Ectodermal cell (in vitro differentiated cells): ENCODE measurements around the gene RGS21.

Source experiments
- H3K27ac ChIP-seq: 2 replicates; pipeline ENCODE4 v1.7.0; 2013; ENCODE audit warnings: mild to moderate bottlenecking, low read depth, low read length; ENCODE audit not compliant: insufficient read depth, poor library complexity, severe bottlenecking
- H3K27me3 ChIP-seq: 2 replicates; pipeline ENCODE4 v1.7.0; 2013; ENCODE audit warnings: mild to moderate bottlenecking, low read length; ENCODE audit not compliant: insufficient read depth, control insufficient read depth, poor library complexity, severe bottlenecking
- H3K36me3 ChIP-seq: one replicate; pipeline ENCODE4 v1.7.0; 2013; ENCODE audit warnings: low read length; ENCODE audit not compliant: control insufficient read depth, insufficient read depth
- H3K4me1 ChIP-seq: one replicate; pipeline ENCODE4 v1.7.0; 2013; ENCODE audit warnings: low read length; ENCODE audit not compliant: control insufficient read depth, insufficient read depth
- H3K4me3 ChIP-seq: 2 replicates; pipeline ENCODE4 v1.7.0; 2013; ENCODE audit warnings: low read depth, low read length, control low read depth; ENCODE audit not compliant: insufficient read depth
- H3K9me3 ChIP-seq: 2 replicates; pipeline ENCODE4 v1.7.0; 2013; ENCODE audit warnings: mild to moderate bottlenecking, low read length, moderate library complexity; ENCODE audit not compliant: control insufficient read depth
- WGBS, 2 experiments: methylation state at CpG; one replicate each; pipeline ENCODE4 v1.1.7; 2013; ENCODE audit warnings: missing lambda C conversion rate in 2 of 2; 5-methylcytosine and 5-hydroxymethylcytosine counted together

The RGS21 gene

GRCh38 chr1:192327997-192328396 lies 11.2 kb downstream of the RGS21 start:
- Histone ChIP-seq H3K4me1 (no peaks in the 10 kb centered on the region), H3K27ac (no peak overlapping the region), H3K36me3 (no peaks in the 10 kb centered on the region), H3K9me3 (no peaks in the 10 kb centered on the region), H3K27me3 (no peaks in the 10 kb centered on the region), H3K4me3 (no peak overlapping the region)
- 93 to 95% methylated on average over 3 to 5 of the region's 6 CpGs for WGBS, 2 experiments

- Histone ChIP-seq H3K27ac (no peak overlapping the region), H3K4me1 (no peaks in the 10 kb centered on the region), H3K27me3 (no peaks in the 10 kb centered on the region), H3K36me3 (no peaks in the 10 kb centered on the region), H3K4me3 (no peak overlapping the region), H3K9me3 (no peaks in the 10 kb centered on the region)
- 89 to 95% methylated on average over 6 of the region's 6 CpGs for WGBS, 2 experiments
Measured at GRCh38 chr1:192342842-192343241, 26.1 kb downstream of the RGS21 start.

GRCh38 chr1:192343344-192343743 lies 26.6 kb downstream of the RGS21 start:
- H3K9me3 ChIP-seq = no peaks in the 10 kb centered on the region
- H3K36me3 ChIP-seq = no peaks in the 10 kb centered on the region
- 87 to 97% methylated on average over 2 to 3 of the region's 3 CpGs for WGBS, 2 experiments
- no peak overlapping the region for H3K4me3 ChIP-seq
- H3K27me3 ChIP-seq = no peaks in the 10 kb centered on the region
- H3K27ac ChIP-seq = no peak overlapping the region
- no peaks in the 10 kb centered on the region for H3K4me1 ChIP-seq

DNA sequence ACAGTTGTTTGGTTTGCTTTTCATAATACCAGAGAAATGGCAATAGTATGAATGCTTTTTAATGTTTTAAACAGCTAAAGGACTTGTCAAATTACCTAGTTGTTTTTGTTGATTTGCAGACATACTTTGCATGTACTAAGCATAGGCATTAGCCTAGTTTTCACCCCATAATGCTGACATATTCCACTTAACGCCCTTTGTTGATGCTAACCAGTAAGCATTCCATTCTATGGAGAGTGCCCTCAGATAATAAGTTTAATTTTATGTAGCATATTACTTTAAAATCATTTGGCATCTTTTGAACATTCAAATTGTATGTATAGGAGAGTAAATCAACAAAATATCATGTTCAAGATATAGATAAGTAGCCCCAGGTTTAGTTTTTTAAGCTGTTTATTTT lies 32.5 kb downstream of the RGS21 start:
- H3K4me1 ChIP-seq = no peaks in the 10 kb centered on the region
- 100% methylated on average over 1 of the region's 1 CpG; no CpG with 5 or more reads in 1 of the 2 experiments for WGBS, 2 experiments
- no peak overlapping the region for H3K27ac ChIP-seq
- no peaks in the 10 kb centered on the region for H3K27me3 ChIP-seq
- no peaks in the 10 kb centered on the region for H3K9me3 ChIP-seq
- no peaks in the 10 kb centered on the region for H3K36me3 ChIP-seq
- H3K4me3 ChIP-seq = no peak overlapping the region

DNA sequence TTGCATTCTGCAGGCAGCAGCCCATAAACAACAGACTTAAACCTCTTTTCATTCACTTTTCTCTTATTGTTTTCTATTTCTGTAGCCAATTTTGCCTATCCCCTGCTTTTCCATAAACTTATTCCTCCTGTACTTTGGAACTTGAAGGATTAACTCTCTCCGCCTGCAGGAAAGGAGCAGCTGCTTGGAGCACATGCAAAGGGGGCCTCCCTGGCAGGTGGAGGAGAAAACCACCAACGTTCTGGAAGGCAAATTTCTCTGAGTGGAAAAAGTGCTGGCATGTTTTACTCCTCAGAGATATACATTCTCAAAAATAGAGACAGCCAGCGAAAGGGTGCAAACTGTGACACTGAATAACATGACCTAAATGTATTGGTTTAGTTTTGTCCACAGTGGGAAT lies 33.6 kb downstream of the RGS21 start:
- WGBS, 2 experiments = 68 to 78% methylated on average over 3 of the region's 3 CpGs
- Histone ChIP-seq H3K4me1 (no peaks in the 10 kb centered on the region), H3K4me3 (no peak overlapping the region), H3K36me3 (no peaks in the 10 kb centered on the region), H3K27me3 (no peaks in the 10 kb centered on the region), H3K27ac (no peak overlapping the region), H3K9me3 (no peaks in the 10 kb centered on the region)

- Histone ChIP-seq H3K4me3 (no peak overlapping the region), H3K27ac (no peak overlapping the region)
Measured at GRCh38 chr1:192351550-192351949, 34.8 kb downstream of the RGS21 start.

GRCh38 chr1:192357924-192358323 lies 41.1 kb downstream of the RGS21 start:
- no peak overlapping the region for H3K27ac ChIP-seq
- H3K9me3 ChIP-seq = no peaks in the 10 kb centered on the region
- no peak overlapping the region for H3K4me3 ChIP-seq
- WGBS, 2 experiments = 93 to 95% methylated on average over 4 of the region's 4 CpGs
- no peaks in the 10 kb centered on the region for H3K27me3 ChIP-seq
- H3K4me1 ChIP-seq = no peaks in the 10 kb centered on the region
- no peaks in the 10 kb centered on the region for H3K36me3 ChIP-seq

More at GRCh38 chr1:192351550-192351949, 34.8 kb downstream of the RGS21 start:
- Histone ChIP-seq H3K36me3 (no peaks in the 10 kb centered on the region), H3K9me3 (no peaks in the 10 kb centered on the region), H3K27me3 (no peaks in the 10 kb centered on the region), H3K4me1 (no peaks in the 10 kb centered on the region)

DNA sequence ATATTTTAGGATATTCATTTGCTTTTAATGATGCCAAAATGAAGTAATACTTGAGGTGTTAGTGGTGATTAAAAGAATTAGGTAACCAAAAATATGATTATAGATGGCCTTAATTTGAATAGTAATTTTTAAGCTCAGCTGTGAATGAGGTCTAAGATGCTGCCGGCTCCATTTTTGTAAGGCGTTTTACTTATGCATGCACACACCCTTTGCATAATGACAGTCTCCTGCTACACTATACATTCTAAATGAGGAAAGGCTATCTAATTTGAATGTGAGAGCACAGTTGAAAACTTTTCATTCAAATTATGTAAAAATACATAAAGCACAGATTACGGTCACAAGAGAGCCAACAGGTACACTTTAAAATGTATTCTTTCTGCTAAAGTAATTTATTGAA lies 41.6 kb downstream of the RGS21 start:
- Histone ChIP-seq H3K4me3 (no peak overlapping the region), H3K4me1 (no peaks in the 10 kb centered on the region), H3K27me3 (no peaks in the 10 kb centered on the region), H3K36me3 (no peaks in the 10 kb centered on the region), H3K9me3 (no peaks in the 10 kb centered on the region), H3K27ac (no peak overlapping the region)
- 80 to 81% methylated on average over 1 to 3 of the region's 3 CpGs for WGBS, 2 experiments

DNA sequence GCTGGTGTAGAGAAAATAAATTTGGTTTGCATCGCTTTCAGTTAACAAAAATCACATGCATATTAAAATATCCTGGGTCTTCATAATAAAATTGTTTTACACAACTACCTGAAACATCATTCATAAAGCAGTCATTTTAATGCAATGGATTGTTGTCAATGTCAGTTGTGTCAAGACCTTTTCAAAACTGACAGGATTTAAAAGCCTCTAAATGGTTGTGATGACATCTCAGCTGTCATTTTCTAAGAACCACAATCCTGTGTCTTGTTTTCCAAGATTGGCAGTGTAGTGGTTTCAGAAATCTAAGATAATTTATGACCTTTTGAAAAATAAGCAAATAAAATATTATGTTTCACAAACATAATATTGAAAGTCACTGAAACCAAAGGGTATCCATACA lies 42.0 kb downstream of the RGS21 start:
- WGBS, 2 experiments = 100% methylated on average over 1 of the region's 1 CpG; no CpG with 5 or more reads in 1 of the 2 experiments
- Histone ChIP-seq H3K9me3 (no peaks in the 10 kb centered on the region), H3K36me3 (no peaks in the 10 kb centered on the region)

GRCh38 chr1:192363177-192363576 lies 46.4 kb downstream of the RGS21 start:
- Histone ChIP-seq H3K4me3 (no peak overlapping the region), H3K9me3 (no peaks in the 10 kb centered on the region), H3K36me3 (no peaks in the 10 kb centered on the region), H3K4me1 (no peaks in the 10 kb centered on the region), H3K27ac (no peak overlapping the region), H3K27me3 (no peaks in the 10 kb centered on the region)

More for the DNA sequence above, 42.0 kb downstream of the RGS21 start:
- Histone ChIP-seq H3K4me3 (no peak overlapping the region), H3K4me1 (no peaks in the 10 kb centered on the region), H3K27me3 (no peaks in the 10 kb centered on the region), H3K27ac (no peak overlapping the region)

DNA sequence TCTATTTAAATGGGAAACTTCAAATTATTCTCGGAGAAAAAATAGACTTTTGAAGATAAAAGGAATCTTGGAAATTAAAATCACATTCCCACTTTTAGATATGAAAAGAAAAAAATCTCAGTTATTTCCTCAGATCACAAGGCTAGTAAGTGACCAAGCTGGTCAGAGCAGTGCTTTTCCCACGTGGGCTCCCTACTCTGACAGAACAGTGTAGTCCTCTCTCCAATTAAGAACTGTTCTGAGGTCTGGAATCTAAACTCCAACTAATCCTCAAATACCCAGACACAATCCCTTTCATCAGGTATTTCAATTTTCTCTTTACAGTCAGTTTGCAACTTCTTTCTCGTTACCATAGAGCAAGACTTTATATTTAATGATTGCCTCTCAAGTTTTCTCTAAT lies 50.6 kb downstream of the RGS21 start:
- H3K27ac ChIP-seq = no peak overlapping the region

More for the DNA sequence above, 50.6 kb downstream of the RGS21 start:
- no peaks in the 10 kb centered on the region for H3K4me1 ChIP-seq
- no peak overlapping the region for H3K4me3 ChIP-seq
- no peaks in the 10 kb centered on the region for H3K9me3 ChIP-seq
- no peaks in the 10 kb centered on the region for H3K27me3 ChIP-seq
- no peaks in the 10 kb centered on the region for H3K36me3 ChIP-seq
- WGBS, 2 experiments = 72 to 75% methylated on average over 1 to 2 of the region's 3 CpGs
